ENCODE measurements around the gene CFAP97D2.

Gene CFAP97D2

DNA sequence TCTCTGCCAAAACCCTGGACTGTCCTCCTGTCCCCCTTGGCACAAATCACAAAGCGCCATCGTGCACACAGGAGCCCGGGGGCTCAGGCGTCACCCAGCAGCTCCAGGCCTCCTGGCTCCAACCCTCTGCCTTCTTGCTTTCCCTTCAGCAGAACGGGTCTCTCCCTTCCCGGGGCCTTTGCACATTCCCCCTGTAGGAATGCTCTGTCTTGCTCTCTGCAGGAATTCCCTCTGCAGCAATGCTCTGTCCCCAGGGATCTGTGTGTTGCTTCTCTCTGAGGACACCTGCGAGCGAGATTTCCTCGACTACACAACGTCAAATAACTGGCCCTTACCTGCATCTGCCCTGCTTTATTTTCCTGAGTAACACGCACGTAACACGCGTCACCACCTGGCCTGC lies 33.3 kb upstream of the CFAP97D2 start:
- TF ChIP-seq REST (IDR thresholded peaks at IDR 0.05; ENCODE audit: low read depth) (no peak), EP300 (IDR thresholded peaks at IDR 0.05; ENCODE audit: borderline replicate concordance) (no peak), NFIC (IDR thresholded peaks at IDR 0.05) (no peak), USF1 (IDR thresholded peaks at IDR 0.05) (no peak), TCF12 (IDR thresholded peaks at IDR 0.05; ENCODE audit: low read depth) (no peak), RAD21 (IDR thresholded peaks at IDR 0.05; ENCODE audit: low read depth) (no peak), TEAD4 (IDR thresholded peaks at IDR 0.05) (no peak), CEBPB (IDR thresholded peaks at IDR 0.05) (no peak), CREB1 (IDR thresholded peaks at IDR 0.05; ENCODE audit: low read depth) (no peak), ZBTB7A (IDR thresholded peaks at IDR 0.05; ENCODE audit: low read depth) (no peak), EGR1 (IDR thresholded peaks at IDR 0.05) (no peak), FOXM1 (IDR thresholded peaks at IDR 0.05; ENCODE audit: borderline replicate concordance, low read depth) (no peak)
- TF ChIP-seq, protein P1, sequence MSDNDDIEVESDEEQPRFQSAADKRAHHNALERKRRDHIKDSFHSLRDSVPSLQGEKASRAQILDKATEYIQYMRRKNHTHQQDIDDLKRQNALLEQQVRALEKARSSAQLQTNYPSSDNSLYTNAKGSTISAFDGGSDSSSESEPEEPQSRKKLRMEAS (IDR thresholded peaks at IDR 0.05), result no peak

DNA sequence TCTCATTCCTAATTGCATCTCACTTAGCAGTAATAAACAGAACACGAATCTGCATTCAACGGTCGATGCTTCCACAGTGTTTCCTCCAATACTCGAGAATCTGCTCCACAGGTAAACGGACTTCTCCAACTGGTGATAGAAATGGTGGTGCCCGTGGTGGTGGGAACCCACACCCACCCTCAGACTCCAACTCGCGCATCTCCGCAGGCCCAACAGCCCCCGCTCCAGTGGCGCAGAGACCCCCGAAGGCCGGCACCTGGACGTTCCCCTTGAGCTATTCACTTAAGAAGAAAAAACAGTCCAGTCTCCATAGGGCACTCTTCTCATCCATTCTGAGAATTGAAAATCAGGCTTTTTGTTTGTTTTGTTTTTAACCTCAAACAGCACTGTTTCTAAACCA lies 32.9 kb upstream of the CFAP97D2 start:
- no peak for TF ChIP-seq TAF1 (IDR thresholded peaks at IDR 0.05; ENCODE audit: low read depth)

- TF ChIP-seq CREB1 (IDR thresholded peaks at IDR 0.05; ENCODE audit: low read depth), result no peak
These were observed 32.4 kb upstream of the CFAP97D2 start for GRCh38 chr13:114146629-114147028.

GRCh38 chr13:114147803-114148520 lies 31.1 kb upstream of the CFAP97D2 start:
- TF ChIP-seq CEBPB (IDR thresholded peaks at IDR 0.05) (no peak), USF1 (IDR thresholded peaks at IDR 0.05) (no peak), TEAD4 (IDR thresholded peaks at IDR 0.05) (no peak)

GRCh38 chr13:114148521-114148855 lies 30.6 kb upstream of the CFAP97D2 start:
- TF ChIP-seq CREB1 (IDR thresholded peaks at IDR 0.05; ENCODE audit: low read depth), result no peak
- TF ChIP-seq YY1 (IDR thresholded peaks at IDR 0.05; ENCODE audit: low read depth), result no peak
- no peak for TF ChIP-seq REST (IDR thresholded peaks at IDR 0.05; ENCODE audit: low read depth)
- TF ChIP-seq EGR1 (IDR thresholded peaks at IDR 0.05), result no peak
- no peak for TF ChIP-seq FOXM1 (IDR thresholded peaks at IDR 0.05; ENCODE audit: borderline replicate concordance, low read depth)
- TF ChIP-seq TAF1 (IDR thresholded peaks at IDR 0.05; ENCODE audit: low read depth), result no peak
- no peak for TF ChIP-seq NFIC (IDR thresholded peaks at IDR 0.05)

DNA sequence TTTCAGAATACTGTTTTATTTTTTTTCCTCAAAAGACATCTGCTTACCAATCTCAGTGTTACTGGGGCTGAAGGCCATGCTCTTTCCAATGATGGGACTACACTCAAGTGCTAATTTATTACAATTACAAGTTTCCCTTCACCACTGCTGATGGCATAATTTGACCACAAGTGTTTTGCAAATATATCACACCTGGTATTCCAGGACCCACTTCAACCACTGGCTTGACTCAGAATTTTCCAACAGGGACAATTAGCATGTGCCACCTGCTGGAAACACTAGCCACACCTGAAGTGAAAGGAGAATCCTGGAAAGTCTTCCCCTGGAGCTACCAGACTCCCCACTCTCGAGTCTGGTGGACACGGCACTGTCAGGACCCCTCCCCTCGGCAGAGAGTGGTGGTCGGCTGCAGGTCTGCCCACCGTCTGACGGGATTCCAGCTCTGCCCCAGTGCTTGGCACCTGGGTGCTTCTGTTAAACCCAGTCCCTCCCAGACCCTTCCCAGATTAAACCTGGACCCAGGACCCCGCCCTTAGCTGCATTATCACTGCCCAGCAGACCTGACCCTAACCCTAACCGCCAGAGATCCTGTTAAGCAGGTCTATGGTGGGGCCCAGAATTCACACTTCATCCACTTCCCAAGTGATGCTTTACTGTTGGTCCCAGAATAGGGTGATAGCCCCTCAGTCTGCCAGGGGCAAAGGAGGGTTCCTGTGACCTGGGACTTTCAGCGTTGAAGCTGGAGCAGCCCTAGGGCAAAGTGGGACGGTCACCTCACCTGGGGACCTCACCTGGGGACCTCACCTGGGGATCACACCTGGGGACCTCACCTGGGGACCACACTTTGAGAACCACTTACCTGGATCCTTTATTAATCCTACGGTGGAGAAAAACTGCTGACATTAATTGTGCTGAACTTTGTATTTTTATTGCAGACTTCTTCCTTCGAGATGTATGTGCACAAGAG lies 29.0 kb upstream of the CFAP97D2 start:
- TF ChIP-seq NFIC (IDR thresholded peaks at IDR 0.05) (no peak), TEAD4 (IDR thresholded peaks at IDR 0.05) (no peak), CREB1 (IDR thresholded peaks at IDR 0.05; ENCODE audit: low read depth) (no peak), CEBPB (IDR thresholded peaks at IDR 0.05) (no peak), RAD21 (IDR thresholded peaks at IDR 0.05; ENCODE audit: low read depth) (no peak), ZBTB7A (IDR thresholded peaks at IDR 0.05; ENCODE audit: low read depth) (no peak), FOXM1 (IDR thresholded peaks at IDR 0.05; ENCODE audit: borderline replicate concordance, low read depth) (no peak), USF1 (IDR thresholded peaks at IDR 0.05) (no peak), TAF1 (IDR thresholded peaks at IDR 0.05; ENCODE audit: low read depth) (no peak), REST (IDR thresholded peaks at IDR 0.05; ENCODE audit: low read depth) (no peak), EGR1 (IDR thresholded peaks at IDR 0.05) (no peak), TCF12 (IDR thresholded peaks at IDR 0.05; ENCODE audit: low read depth) (no peak), YY1 (IDR thresholded peaks at IDR 0.05; ENCODE audit: low read depth) (no peak), EP300 (IDR thresholded peaks at IDR 0.05; ENCODE audit: borderline replicate concordance) (no peak)
- TF ChIP-seq, protein P1 (IDR thresholded peaks at IDR 0.05), result no peak

All from Ishikawa (cell line).